NAMALWA (cell line): ENCODE measurements around the gene KLF13.

ENCODE experiments used
- DNase-seq: peaks from one replicate; pipeline ENCODE4 v3.0.0-alpha.2; 2015; ENCODE audit warnings: low spot score

The KLF13 gene

GRCh38 chr15:31316135-31316795 is 10.4 kb upstream of the KLF13 start:
- DNase-seq = no peak

GRCh38 chr15:31317017-31317416 is 9.6 kb upstream of the KLF13 start:
- DNase-seq = no peak

- DNase-seq = no peak
Observed at GRCh38 chr15:31317421-31318327, 9.0 kb upstream of the KLF13 start.

GRCh38 chr15:31318429-31318828 is 8.2 kb upstream of the KLF13 start:
- no peak for DNase-seq

- no peak for DNase-seq
Observed at GRCh38 chr15:31320022-31320421, 6.6 kb upstream of the KLF13 start.

- DNase-seq = no peak
Observed at GRCh38 chr15:31321418-31321817, 5.2 kb upstream of the KLF13 start.

GRCh38 chr15:31322504-31322903 is 4.1 kb upstream of the KLF13 start:
- no peak for DNase-seq

GRCh38 chr15:31323627-31324026 is 3.0 kb upstream of the KLF13 start:
- DNase-seq = no peak

GRCh38 chr15:31324186-31324585 is 2.4 kb upstream of the KLF13 start:
- DNase-seq = no peak

- peak; percentile 35 for DNase-seq
Observed at GRCh38 chr15:31324806-31325594, 1.6 kb upstream of the KLF13 start.

GRCh38 chr15:31325595-31326155 is 960 bp upstream of the KLF13 start:
- DNase-seq = peak; percentile 59

- DNase-seq = no peak
Observed at GRCh38 chr15:31326875-31327668, 437 bp downstream of the KLF13 start.

GRCh38 chr15:31327669-31328427 is 1.2 kb downstream of the KLF13 start:
- DNase-seq = peak; percentile 75

- no peak for DNase-seq
Observed at GRCh38 chr15:31328428-31328968, 1.9 kb downstream of the KLF13 start.

GRCh38 chr15:31328969-31329639 is 2.5 kb downstream of the KLF13 start:
- peak; percentile 76 for DNase-seq

GRCh38 chr15:31329640-31330010 is 3.0 kb downstream of the KLF13 start:
- no peak for DNase-seq

GRCh38 chr15:31330111-31330785 is 3.6 kb downstream of the KLF13 start:
- DNase-seq = no peak

- no peak for DNase-seq
Observed at GRCh38 chr15:31330836-31331235, 4.2 kb downstream of the KLF13 start.

GRCh38 chr15:31331389-31331788 is 4.8 kb downstream of the KLF13 start:
- DNase-seq = no peak
